ENCODE data around the gene TXNL4A. TPM values are rescaled to one million over a fixed set of nuclear protein-coding genes. Genes with fewer than 3 reads are reported as not detected.
A peak's percentile ranks its signal among the peaks of the same experiment; 100 is the strongest.

The TXNL4A gene
- total RNA-seq, 1 donor from 2014 or later: 44.3 TPM

- Mint-ChIP-seq H3K4me1 (peaks cover 32% of the 10 kb centered on the region), H3K27ac (no peak overlapping the region), H3K27me3 (ENCODE audit: insufficient read depth, low read depth) (peaks cover 17% of the 10 kb centered on the region), H3K9me3 (no peaks in the 10 kb centered on the region), H3K36me3 (peaks cover 12% of the 10 kb centered on the region), H3K4me3 (peak overlapping the region; percentile 91)
- H3K27ac ChIP-seq: no peak overlapping the region
- no peak for TF ChIP-seq EZH2phosphoT487 (IDR thresholded peaks at IDR 0.05)
- H3K79me2 ChIP-seq (ENCODE audit: low read depth): peaks cover 9% of the 10 kb centered on the region
- H3K9me3 ChIP-seq (ENCODE audit: low read depth): no peaks in the 10 kb centered on the region
- peaks cover 18% of the 10 kb centered on the region for H3F3A ChIP-seq (ENCODE audit: low read depth)
- peak overlapping the region; percentile 94 for H3K4me3 ChIP-seq
- H3K4me1 ChIP-seq: peaks cover 15% of the 10 kb centered on the region
- peaks cover 53% of the 10 kb centered on the region for H4K20me1 ChIP-seq (ENCODE audit: low read depth)
- peak overlapping the region; percentile 99 for H3K4me2 ChIP-seq
- no peak overlapping the region for H3K9ac ChIP-seq
- peaks cover 59% of the 10 kb centered on the region for H3K27me3 ChIP-seq
- no peaks in the 10 kb centered on the region for H3K36me3 ChIP-seq
- no peak overlapping the region for H2AFZ ChIP-seq (replicated peaks)
- DNase-seq (ENCODE audit: low spot score): no peak
These were observed 38.5 kb downstream of the TXNL4A start for GRCh38 chr18:79949697-79950487.

- Mint-ChIP-seq H3K4me3 (peak overlapping the region; percentile 48), H3K36me3 (peaks cover 9% of the 10 kb centered on the region), H3K4me1 (peaks cover 33% of the 10 kb centered on the region), H3K27me3 (ENCODE audit: insufficient read depth, low read depth) (peaks cover 15% of the 10 kb centered on the region), H3K27ac (no peak overlapping the region), H3K9me3 (no peaks in the 10 kb centered on the region)
- H3K9ac ChIP-seq: no peak overlapping the region
- no peak overlapping the region for H3K4me3 ChIP-seq
- no peak for DNase-seq (ENCODE audit: low spot score)
- H3K4me2 ChIP-seq: no peak overlapping the region
- no peak for TF ChIP-seq EZH2phosphoT487 (IDR thresholded peaks at IDR 0.05)
- no peak for TF ChIP-seq EZH2 (IDR thresholded peaks at IDR 0.05)
- TF ChIP-seq CTCF (IDR thresholded peaks at IDR 0.05): no peak
- H3F3A ChIP-seq (ENCODE audit: low read depth): peaks cover 12% of the 10 kb centered on the region
- peaks cover 58% of the 10 kb centered on the region for H4K20me1 ChIP-seq (ENCODE audit: low read depth)
- peaks cover 9% of the 10 kb centered on the region for H3K79me2 ChIP-seq (ENCODE audit: low read depth)
- H3K27ac ChIP-seq: no peak overlapping the region
- no peaks in the 10 kb centered on the region for H3K36me3 ChIP-seq
- H3K27me3 ChIP-seq: peaks cover 48% of the 10 kb centered on the region
- peaks cover 13% of the 10 kb centered on the region for H3K4me1 ChIP-seq
- H3K9me3 ChIP-seq (ENCODE audit: low read depth): no peaks in the 10 kb centered on the region
- H2AFZ ChIP-seq (replicated peaks): no peak overlapping the region
These were observed 39.5 kb downstream of the TXNL4A start for GRCh38 chr18:79948719-79949411.

GRCh38 chr18:79947881-79948610, 40.3 kb downstream of the TXNL4A start:
- TF ChIP-seq EZH2phosphoT487 (IDR thresholded peaks at IDR 0.05): no peak
- TF ChIP-seq CTCF (IDR thresholded peaks at IDR 0.05): no peak
- no peak for TF ChIP-seq EZH2 (IDR thresholded peaks at IDR 0.05)
- Mint-ChIP-seq H3K27ac (no peak overlapping the region), H3K27me3 (ENCODE audit: insufficient read depth, low read depth) (peaks cover 10% of the 10 kb centered on the region), H3K4me1 (peaks cover 30% of the 10 kb centered on the region), H3K36me3 (peaks cover 9% of the 10 kb centered on the region), H3K9me3 (no peaks in the 10 kb centered on the region), H3K4me3 (no peak overlapping the region)
- Histone ChIP-seq H3K27me3 (peaks cover 40% of the 10 kb centered on the region), H2AFZ (replicated peaks) (no peak overlapping the region), H3F3A (ENCODE audit: low read depth) (peaks cover 4% of the 10 kb centered on the region), H3K4me1 (peaks cover 11% of the 10 kb centered on the region), H3K79me2 (ENCODE audit: low read depth) (peaks cover 9% of the 10 kb centered on the region), H3K4me2 (no peak overlapping the region), H3K9ac (no peak overlapping the region), H3K9me3 (ENCODE audit: low read depth) (no peaks in the 10 kb centered on the region), H3K4me3 (no peak overlapping the region), H4K20me1 (ENCODE audit: low read depth) (peaks cover 55% of the 10 kb centered on the region), H3K36me3 (no peaks in the 10 kb centered on the region), H3K27ac (no peak overlapping the region)
- DNase-seq (ENCODE audit: low spot score): no peak
